ELR (cell line): ENCODE data around the gene GRIK3.
"Not testable (repeated sequence)": the region's sequence is repeated elsewhere in the genome, so short reads cannot be mapped to it uniquely, and the experiment has no call there.

ENCODE experiments used
- DNase-seq: peaks from one replicate; pipeline ENCODE4 v3.0.0-alpha.2; 2015; ENCODE audit warnings: low read depth

The GRIK3 gene

DNA sequence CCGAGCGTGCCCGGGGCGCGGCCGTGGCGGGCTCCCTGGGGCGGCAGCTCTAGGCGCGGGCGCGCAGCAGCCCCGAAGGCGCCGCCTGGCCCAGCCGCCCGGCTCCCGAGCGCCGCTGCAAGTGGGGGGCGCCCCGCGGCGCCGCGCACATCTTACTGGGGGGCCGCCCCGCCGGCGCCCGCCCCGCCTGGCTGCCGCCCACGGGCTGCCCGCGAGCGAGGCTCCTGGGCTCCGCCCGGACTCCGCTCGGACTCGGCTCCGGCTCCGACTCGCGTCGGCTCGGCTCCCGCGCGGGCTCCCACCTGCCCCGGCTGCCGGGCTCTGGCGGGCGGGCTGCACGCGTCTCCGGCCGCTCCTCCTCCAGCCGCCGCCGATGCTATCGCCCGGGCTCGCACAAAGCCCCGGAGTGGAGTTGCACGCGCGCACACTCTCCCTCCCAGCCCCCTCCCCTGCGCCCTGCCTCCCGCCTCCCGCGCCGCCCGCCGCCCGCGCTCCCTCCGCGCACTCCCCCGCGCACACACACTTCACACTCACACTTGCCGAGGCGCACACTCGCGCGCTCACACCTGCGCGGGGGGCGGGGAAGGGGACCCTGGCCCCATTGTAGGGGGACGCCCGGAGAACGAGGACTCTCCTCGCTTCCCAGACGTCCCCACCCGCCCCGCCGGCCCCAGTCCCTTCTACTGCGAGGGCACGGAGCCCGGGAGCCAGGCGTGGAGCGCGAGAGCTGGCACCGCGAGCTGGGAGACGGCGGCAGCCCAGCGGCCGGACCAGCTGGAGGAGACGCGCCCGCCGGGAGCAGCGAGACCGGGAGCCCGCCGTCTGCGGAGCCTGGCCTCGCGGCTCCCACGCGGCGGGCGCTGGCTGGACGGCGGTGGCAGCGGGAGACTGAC lies at the start of gene GRIK3:
Gene GRIK3, minus strand, starts transcription at position 395 of the 893 bp plus-strand sequence. CDS start 407 bp downstream, outside the sequence.
- DNase-seq: no peak

DNA sequence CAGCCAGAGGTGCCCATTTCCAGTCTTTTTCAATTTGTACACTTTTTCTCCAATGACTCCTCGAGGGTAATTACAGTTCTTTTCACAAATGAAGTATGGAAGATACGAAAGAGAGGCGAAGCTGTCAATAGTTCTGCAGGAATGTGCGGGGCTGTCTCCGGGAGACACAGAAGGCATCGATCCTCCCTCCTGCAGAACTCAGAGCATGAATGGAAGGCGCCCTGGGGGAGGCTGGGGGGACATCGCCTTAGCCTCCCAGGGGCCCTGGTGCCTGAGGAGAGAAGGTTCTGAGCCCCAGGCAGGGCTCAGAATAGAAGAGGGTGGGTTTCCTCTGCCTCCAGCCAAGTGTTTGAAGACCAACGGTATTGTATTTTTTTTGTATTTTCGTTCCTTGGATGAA lies 49.7 kb upstream of the GRIK3 start:
- DNase-seq: no peak

DNA sequence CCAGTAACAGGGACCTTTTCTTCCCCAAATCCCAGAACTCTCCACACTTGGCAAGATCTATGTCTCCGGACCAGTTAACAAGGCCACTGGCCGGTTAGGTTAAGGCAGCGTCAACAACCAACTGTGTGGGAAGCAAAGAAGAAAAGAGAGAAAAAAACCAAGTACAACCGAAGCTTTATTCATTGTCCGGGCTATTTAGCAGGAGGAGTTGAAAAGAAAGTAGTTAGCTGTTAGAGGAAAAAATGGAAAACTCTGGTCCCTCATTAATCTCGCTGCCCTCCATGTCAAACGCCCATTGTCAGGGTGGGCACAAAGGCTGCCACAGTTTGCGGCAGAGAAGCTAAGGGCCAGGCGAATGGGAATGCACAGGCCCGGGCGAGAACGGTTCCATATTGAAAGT lies 49.3 kb upstream of the GRIK3 start:
- DNase-seq: no peak

- DNase-seq: not testable (repeated sequence)
These were observed 46.1 kb upstream of the GRIK3 start for GRCh38 chr1:37080296-37080986.

- DNase-seq: no peak
These were observed 44.6 kb upstream of the GRIK3 start for GRCh38 chr1:37078866-37079265.

- DNase-seq: no peak
These were observed 41.9 kb upstream of the GRIK3 start for GRCh38 chr1:37076168-37076567.

DNA sequence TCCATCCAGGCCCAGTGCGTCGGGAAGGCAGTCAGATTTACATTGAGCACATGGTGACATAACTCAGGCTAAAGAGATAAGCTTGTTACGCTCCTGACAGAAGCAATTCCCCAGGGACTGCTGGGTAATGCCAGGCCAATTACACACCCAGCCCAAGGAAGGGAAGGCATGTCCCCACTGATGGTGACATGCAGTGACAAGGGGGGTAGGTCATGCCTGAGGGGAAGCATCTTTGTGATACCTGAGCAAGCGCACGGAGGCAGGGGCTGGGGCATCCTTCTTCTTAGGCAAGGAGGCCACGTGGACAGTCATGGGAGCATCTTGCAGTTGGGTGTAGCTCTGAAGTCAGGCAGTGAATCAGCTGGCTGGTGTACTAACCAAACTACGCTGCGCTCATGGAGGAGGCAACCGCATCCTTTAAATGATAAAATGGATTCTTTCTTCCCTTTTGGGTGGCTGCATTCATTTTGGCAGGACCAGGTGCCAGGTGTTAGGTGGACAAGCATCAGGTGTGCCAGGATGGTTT lies 39.6 kb upstream of the GRIK3 start:
- DNase-seq: no peak

DNA sequence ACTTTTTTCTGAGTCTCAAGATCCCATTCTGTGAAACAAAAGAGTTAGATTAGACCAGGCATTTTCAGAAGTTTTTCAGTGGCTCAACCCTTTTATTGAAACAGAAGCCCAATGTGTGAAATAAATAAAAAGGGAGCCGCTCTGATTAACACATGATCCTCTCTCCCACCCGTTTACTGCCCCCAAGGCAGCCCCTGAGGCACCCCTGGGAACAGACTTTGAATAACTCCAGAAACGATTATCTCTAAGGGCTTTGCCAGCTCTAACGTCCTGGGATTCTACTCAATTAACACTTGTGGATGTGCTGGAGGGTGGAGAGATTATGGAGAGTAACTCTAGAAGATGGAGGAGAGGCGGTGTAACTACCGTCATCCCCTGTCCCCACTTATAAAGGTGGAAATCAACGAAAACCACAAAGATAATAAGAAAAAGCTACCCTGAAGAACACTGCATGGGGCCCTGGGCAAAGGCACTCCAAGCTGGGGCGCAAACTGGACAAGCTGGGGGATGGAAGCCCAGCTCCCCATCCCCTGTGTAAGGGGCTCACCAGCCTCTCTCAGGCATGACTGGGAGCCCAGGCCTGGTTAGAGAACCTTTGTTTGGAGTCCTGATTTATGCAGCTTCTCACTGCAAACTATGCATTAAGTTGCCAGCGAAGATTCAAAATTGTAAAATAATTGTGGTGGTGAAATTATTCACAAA lies 39.0 kb upstream of the GRIK3 start:
- DNase-seq: no peak

GRCh38 chr1:37071829-37072228 lies 37.5 kb upstream of the GRIK3 start:
- DNase-seq: no peak

GRCh38 chr1:37070126-37070525 lies 35.8 kb upstream of the GRIK3 start:
- DNase-seq: no peak

- DNase-seq: no peak
These were observed 35.1 kb upstream of the GRIK3 start for GRCh38 chr1:37069406-37069805.

DNA sequence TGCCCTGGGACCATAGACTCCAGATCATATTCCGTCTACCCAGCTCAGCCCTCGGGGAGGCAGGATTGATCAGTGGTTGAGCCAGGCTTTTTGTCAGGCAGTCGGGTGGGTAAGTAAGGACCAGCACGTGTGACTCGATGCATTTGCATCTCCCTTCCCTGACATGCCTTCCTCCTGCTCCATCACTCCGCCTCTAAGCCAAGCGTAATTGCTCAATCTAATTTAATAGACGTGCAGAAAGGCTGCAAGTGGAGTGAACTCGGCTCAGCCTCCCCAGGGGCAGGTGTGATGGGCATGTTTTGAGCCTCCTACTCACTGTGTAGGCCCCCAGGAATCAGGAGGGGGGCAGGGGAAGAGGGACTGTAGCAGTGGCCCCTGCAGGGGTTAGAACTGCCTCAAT lies 34.6 kb upstream of the GRIK3 start:
- DNase-seq: no peak

DNA sequence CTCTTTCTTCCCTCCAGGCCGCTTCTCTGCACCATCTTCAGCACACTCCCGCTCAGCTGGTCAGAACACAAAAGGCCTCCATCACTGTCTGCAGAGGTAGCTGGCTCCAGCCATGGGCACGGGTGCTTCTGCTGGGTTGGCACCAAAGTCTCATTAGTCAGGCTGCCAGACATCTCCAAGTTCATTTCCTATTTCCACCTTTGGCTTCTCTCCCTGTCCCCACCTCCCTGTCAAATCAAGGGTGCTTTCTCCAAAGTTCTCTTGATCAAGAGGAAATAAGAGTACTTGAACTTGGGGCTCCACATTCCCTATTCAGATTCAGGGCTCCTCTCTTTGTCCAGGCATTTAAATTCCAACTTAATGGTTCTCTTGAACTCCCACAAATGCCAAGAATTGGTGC lies 33.9 kb upstream of the GRIK3 start:
- DNase-seq: no peak

DNA sequence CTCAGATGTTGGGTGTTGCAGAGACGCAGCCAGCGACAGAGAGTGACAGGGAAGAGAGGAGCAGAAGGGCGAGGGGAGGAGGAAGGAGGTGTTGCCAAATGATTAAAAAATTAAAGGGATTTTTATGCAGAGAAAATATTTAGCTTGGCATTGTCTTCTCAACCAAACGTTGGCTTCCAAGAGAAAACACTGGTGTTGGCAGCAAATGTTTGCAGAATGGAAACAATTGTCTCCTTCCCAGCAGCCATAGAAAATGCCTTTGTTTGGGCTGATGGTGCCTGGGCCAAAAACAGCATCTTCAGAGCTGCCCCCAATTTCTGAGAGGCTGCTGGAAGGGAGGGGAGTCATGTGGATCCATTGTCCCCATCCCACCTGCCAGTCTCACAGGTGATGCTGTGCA lies 29.7 kb upstream of the GRIK3 start:
- DNase-seq: no peak

DNA sequence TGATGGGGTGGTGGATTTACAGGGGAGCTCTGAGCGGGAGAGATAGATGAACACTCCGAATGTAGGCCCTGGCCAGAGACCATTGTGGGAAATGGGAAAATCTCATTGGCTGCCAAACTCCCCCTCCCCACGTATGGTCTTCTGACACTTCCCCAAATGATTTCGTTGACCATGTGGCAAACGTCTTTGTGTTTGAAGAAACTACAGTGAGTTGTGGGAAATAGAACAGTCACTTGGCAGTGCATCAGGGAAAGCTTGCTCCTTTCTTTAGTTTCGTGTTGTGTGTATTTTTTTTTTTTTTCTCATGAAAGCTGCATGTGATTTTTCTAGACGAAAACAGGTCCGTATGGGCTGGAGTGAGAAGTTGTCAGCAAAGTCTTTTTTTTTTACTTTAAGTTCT lies 25.0 kb upstream of the GRIK3 start:
- no peak for DNase-seq

GRCh38 chr1:37058424-37058988 lies 24.2 kb upstream of the GRIK3 start:
- DNase-seq: no peak

DNA sequence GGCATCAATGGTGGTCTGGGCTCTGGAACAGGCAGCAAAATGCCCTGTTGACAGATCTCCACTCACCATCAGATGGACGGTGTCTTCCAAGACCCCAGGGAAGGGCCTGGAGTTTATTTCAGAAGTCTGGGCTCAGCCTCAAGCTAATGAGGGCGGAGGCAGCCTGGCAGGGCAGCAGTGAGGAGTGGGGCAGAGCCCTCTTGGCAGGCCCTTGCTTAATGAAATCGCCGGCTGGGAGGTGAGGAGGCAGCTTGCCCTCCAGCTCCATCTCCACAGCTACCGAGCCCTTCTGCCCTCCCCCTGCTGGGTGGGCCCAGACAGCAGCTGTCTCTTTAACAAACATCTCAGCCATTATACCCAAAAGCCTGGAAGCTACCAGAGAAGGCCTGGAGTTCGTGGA lies 22.0 kb upstream of the GRIK3 start:
- no peak for DNase-seq

DNA sequence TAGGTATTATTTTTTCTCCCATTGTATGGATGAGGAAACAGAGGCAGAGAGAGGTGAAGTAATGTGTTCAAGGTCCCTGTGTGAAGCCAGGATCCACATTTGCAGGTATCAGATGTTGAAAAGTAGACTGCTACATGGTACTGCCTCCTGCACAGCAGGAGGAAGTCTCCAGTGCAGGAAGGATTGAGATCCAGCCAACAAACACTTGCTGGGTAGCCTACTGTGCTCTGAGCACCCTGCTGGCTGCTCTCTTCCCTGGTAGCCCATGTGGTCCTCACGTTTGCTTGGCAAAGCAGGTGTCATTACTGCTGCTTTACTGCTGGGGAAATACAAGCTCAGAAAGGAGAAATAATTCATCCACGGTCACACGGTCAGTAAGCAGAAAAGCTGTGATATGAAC lies 21.3 kb upstream of the GRIK3 start:
- DNase-seq: no peak

GRCh38 chr1:37053173-37053572 lies 18.9 kb upstream of the GRIK3 start:
- DNase-seq: no peak

DNA sequence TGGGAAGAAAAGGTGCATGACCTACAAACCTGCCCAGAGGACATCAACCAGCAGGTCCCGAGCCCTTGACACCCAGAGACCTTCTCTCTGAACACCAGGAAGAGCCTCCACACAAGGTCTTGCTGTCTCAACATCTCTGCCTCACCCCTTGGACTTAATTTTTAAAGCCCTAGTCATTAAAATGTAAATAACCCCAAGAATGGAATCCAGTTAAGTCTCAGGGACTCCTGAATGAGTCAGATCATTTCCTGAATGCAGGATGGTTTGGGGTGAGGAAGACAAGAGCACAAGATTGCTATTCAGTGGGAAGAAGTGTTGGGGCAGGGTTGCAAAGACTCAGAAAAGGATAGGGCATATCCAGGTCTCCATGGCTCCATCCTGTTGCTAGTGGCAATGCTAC lies 17.8 kb upstream of the GRIK3 start:
- no peak for DNase-seq

GRCh38 chr1:37051346-37051745 lies 17.0 kb upstream of the GRIK3 start:
- no peak for DNase-seq

- DNase-seq: no peak
These were observed 13.2 kb upstream of the GRIK3 start for GRCh38 chr1:37047542-37047941.
